K562 (cell line): ENCODE results near the gene TTLL9. TPM values are rescaled to one million over a fixed set of nuclear protein-coding genes. Genes with fewer than 3 reads are reported as not detected.

Experiments
- FOXJ2 ChIP-seq: fragments of 200-800 bp; sonication (Bioruptor generic); IDR thresholded peaks from 2 replicates; pipeline ENCODE4 v1.6.1; 2016; ENCODE audit warnings: missing genetic modification characterization, missing compliant biosample characterization
- GATAD2A ChIP-seq: fragments of 450-650 bp; IDR thresholded peaks from 2 replicates; pipeline ENCODE4 v1.6.1; 2017
- NR1H2 ChIP-seq: sonication (generic); formaldehyde crosslinking; IDR thresholded peaks from 2 replicates; pipeline ENCODE4 v1.4.0; 2020; ENCODE audit warnings: mild to moderate bottlenecking, missing genetic modification reagents
- PTTG1 ChIP-seq: fragments of 450-650 bp; IDR thresholded peaks from 2 replicates; pipeline ENCODE4 v1.6.1; 2016; ENCODE audit warnings: low read depth, mild to moderate bottlenecking, missing genetic modification characterization, missing compliant biosample characterization
- TEAD2 ChIP-seq: fragments of 450-650 bp; IDR thresholded peaks from 2 replicates; pipeline ENCODE4 v1.6.1; 2016; ENCODE audit warnings: missing genetic modification characterization, control low read depth, missing compliant biosample characterization
- YY1 ChIP-seq, 3 experiments: IDR thresholded peaks; 2 replicates each; pipeline ENCODE4 v1.6.1; 2011; ENCODE audit warnings: low read length in 2 of 3, mild to moderate bottlenecking in 2 of 3, moderate library complexity in 2 of 3, borderline replicate concordance in 1 of 3, control low read depth in 1 of 3, low read depth in 1 of 3; ENCODE audit not compliant: insufficient read depth in 3 of 3, insufficient replicate concordance in 2 of 3, control insufficient read depth in 1 of 3, insufficient read length in 1 of 3; ENCODE audit errors: extremely low read depth in 1 of 3
- ZFP1 ChIP-seq: fragments of 450-650 bp; formaldehyde crosslinking; IDR thresholded peaks from 2 replicates; pipeline ENCODE4 v1.4.0; 2020; ENCODE audit warnings: mild to moderate bottlenecking, mixed read lengths
- polyA plus RNA-seq, 8 experiments: library from polyadenylated mRNA; depleted of rRNA in 4 of 8; stranded (reverse) in 5 of 8; unstranded in 3 of 8; fragments of >200 nt; fragmentation: Nextera tagmentation in 2 of 8; fragmentation: Illumina TruSeq in 1 of 8; extraction: Ambion mirVana in 2 of 8; extraction: Trizol in 1 of 8; gene quantifications; 2 replicates each; pipeline versions ENCODE4 v1.2.1 to v1.2.3, GENCODE V29; 2011 to 2014; ENCODE audit warnings: inconsistent platforms in 1 of 8, missing spikeins in 1 of 8
- total RNA-seq, 7 experiments: library from RNA; depleted of rRNA in 6 of 7; stranded (reverse); fragments of >200 nt in 6 of 7; fragmentation: Illumina TruSeq in 2 of 7; extraction: Trizol in 2 of 7; gene quantifications; 2 replicates each; pipeline versions ENCODE4 v1.2.1 to v1.2.3, GENCODE V29; 2011 to 2021; ENCODE audit warnings: low replicate concordance in 1 of 7
- TF ChIP-seq, protein P1 (sequence below): sonication (generic); formaldehyde crosslinking; IDR thresholded peaks from 2 replicates; pipeline ENCODE4 v1.8.0; 2023; ENCODE audit warnings: missing genetic modification reagents, mild to moderate bottlenecking, borderline replicate concordance
- TF ChIP-seq, protein P2 (sequence below): fragments of 250-450 bp; sonication (Bioruptor Pico); IDR thresholded peaks from 2 replicates; pipeline ENCODE4 v1.6.1; 2021; ENCODE audit warnings: mild to moderate bottlenecking
- TF ChIP-seq, protein P3 (sequence below), 2 experiments: fragments of 450-650 bp in 1 of 2; sonication (generic) in 1 of 2; formaldehyde crosslinking in 1 of 2; IDR thresholded peaks; 2 replicates each; pipeline versions ENCODE4 v1.7.1 to v1.9.0; 2016 to 2022; ENCODE audit warnings: inconsistent platforms in 1 of 2, mild to moderate bottlenecking in 1 of 2, missing genetic modification reagents in 1 of 2

TTLL9 gene
- total and polyA plus RNA-seq, 9 of the 15 experiments (the other 6 are each of a cell fraction or from before 2014, with no cell fraction given) = 0.06 to 0.07 TPM; not detected in 7

DNA sequence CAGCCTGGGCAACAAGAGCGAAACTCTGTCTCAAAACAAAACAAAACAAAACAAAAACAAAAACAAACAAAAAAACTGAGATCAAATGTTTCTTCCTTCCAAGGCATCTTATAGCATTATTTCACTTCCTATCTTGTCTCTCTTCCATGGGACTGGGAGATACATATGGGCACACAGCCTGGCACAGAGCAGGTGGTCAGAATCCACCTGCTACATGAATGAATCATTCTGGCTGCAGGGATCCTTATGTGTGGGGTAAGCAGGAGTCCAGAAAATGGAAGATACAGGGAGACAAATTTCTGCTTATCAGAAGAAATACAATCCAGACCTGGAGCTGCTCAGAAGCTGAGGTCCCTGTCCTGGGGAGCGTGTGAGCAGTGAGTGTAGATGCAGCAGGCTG, 121.7 kb downstream of the TTLL9 start (continued):
- TF ChIP-seq, protein P1, sequence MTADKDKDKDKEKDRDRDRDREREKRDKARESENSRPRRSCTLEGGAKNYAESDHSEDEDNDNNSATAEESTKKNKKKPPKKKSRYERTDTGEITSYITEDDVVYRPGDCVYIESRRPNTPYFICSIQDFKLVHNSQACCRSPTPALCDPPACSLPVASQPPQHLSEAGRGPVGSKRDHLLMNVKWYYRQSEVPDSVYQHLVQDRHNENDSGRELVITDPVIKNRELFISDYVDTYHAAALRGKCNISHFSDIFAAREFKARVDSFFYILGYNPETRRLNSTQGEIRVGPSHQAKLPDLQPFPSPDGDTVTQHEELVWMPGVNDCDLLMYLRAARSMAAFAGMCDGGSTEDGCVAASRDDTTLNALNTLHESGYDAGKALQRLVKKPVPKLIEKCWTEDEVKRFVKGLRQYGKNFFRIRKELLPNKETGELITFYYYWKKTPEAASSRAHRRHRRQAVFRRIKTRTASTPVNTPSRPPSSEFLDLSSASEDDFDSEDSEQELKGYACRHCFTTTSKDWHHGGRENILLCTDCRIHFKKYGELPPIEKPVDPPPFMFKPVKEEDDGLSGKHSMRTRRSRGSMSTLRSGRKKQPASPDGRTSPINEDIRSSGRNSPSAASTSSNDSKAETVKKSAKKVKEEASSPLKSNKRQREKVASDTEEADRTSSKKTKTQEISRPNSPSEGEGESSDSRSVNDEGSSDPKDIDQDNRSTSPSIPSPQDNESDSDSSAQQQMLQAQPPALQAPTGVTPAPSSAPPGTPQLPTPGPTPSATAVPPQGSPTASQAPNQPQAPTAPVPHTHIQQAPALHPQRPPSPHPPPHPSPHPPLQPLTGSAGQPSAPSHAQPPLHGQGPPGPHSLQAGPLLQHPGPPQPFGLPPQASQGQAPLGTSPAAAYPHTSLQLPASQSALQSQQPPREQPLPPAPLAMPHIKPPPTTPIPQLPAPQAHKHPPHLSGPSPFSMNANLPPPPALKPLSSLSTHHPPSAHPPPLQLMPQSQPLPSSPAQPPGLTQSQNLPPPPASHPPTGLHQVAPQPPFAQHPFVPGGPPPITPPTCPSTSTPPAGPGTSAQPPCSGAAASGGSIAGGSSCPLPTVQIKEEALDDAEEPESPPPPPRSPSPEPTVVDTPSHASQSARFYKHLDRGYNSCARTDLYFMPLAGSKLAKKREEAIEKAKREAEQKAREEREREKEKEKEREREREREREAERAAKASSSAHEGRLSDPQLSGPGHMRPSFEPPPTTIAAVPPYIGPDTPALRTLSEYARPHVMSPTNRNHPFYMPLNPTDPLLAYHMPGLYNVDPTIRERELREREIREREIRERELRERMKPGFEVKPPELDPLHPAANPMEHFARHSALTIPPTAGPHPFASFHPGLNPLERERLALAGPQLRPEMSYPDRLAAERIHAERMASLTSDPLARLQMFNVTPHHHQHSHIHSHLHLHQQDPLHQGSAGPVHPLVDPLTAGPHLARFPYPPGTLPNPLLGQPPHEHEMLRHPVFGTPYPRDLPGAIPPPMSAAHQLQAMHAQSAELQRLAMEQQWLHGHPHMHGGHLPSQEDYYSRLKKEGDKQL (CRISPR knock-in tag) = no peak
- TF ChIP-seq ZFP1 (CRISPR knock-in tag) (no peak), YY1 (IDR thresholded peaks at IDR 0.05; ENCODE audit: borderline replicate concordance in 1 of 3, control insufficient read depth in 1 of 3, extremely low read depth in 1 of 3, insufficient read depth in 3 of 3, insufficient read length in 1 of 3, insufficient replicate concordance in 2 of 3, low read depth in 1 of 3, low read length in 2 of 3) (no peak), TEAD2 (tag) (no peak), NR1H2 (no peak), FOXJ2 (tag) (no peak), PTTG1 (no peak), GATAD2A (no peak)
- TF ChIP-seq, protein P2, sequence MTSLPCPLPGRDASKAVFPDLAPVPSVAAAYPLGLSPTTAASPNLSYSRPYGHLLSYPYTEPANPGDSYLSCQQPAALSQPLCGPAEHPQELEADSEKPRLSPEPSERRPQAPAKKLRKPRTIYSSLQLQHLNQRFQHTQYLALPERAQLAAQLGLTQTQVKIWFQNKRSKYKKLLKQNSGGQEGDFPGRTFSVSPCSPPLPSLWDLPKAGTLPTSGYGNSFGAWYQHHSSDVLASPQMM (CRISPR knock-in tag) = no peak
- TF ChIP-seq, protein P3, sequence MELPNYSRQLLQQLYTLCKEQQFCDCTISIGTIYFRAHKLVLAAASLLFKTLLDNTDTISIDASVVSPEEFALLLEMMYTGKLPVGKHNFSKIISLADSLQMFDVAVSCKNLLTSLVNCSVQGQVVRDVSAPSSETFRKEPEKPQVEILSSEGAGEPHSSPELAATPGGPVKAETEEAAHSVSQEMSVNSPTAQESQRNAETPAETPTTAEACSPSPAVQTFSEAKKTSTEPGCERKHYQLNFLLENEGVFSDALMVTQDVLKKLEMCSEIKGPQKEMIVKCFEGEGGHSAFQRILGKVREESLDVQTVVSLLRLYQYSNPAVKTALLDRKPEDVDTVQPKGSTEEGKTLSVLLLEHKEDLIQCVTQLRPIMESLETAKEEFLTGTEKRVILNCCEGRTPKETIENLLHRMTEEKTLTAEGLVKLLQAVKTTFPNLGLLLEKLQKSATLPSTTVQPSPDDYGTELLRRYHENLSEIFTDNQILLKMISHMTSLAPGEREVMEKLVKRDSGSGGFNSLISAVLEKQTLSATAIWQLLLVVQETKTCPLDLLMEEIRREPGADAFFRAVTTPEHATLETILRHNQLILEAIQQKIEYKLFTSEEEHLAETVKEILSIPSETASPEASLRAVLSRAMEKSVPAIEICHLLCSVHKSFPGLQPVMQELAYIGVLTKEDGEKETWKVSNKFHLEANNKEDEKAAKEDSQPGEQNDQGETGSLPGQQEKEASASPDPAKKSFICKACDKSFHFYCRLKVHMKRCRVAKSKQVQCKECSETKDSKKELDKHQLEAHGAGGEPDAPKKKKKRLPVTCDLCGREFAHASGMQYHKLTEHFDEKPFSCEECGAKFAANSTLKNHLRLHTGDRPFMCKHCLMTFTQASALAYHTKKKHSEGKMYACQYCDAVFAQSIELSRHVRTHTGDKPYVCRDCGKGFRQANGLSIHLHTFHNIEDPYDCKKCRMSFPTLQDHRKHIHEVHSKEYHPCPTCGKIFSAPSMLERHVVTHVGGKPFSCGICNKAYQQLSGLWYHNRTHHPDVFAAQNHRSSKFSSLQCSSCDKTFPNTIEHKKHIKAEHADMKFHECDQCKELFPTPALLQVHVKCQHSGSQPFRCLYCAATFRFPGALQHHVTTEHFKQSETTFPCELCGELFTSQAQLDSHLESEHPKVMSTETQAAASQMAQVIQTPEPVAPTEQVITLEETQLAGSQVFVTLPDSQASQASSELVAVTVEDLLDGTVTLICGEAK (IDR thresholded peaks at IDR 0.05) = no peak
- TF ChIP-seq, protein P3 (CRISPR knock-in tag; IDR thresholded peaks at IDR 0.05) = no peak
